Frontal cortex (tissue), 4 donors: ENCODE data around the gene PHLPP2. TPM values are rescaled to one million over a fixed set of nuclear protein-coding genes. Genes with fewer than 3 reads are reported as not detected.

Source experiments
- DNase-seq, 2 donors: peaks; one replicate each; pipeline ENCODE4 v3.0.0; 2012; ENCODE audit warnings: low spot score in 2 of 2
- FAIRE-seq: peaks from 2 replicates; lab custom pipeline; 2012; peaks lifted over from hg19 to GRCh38; lab: Jason Lieb, UNC
- total RNA-seq: library from RNA; depleted of rRNA; stranded (reverse); fragments of >200 nt; gene quantifications from one replicate; pipeline ENCODE4 v1.2.3, GENCODE V29; 2014
- donor health status: control.
- donor health status: control.
- donor health status: control.

PHLPP2 gene
- total RNA-seq, 1 donor from 2014 or later, result 26.9 TPM

DNA sequence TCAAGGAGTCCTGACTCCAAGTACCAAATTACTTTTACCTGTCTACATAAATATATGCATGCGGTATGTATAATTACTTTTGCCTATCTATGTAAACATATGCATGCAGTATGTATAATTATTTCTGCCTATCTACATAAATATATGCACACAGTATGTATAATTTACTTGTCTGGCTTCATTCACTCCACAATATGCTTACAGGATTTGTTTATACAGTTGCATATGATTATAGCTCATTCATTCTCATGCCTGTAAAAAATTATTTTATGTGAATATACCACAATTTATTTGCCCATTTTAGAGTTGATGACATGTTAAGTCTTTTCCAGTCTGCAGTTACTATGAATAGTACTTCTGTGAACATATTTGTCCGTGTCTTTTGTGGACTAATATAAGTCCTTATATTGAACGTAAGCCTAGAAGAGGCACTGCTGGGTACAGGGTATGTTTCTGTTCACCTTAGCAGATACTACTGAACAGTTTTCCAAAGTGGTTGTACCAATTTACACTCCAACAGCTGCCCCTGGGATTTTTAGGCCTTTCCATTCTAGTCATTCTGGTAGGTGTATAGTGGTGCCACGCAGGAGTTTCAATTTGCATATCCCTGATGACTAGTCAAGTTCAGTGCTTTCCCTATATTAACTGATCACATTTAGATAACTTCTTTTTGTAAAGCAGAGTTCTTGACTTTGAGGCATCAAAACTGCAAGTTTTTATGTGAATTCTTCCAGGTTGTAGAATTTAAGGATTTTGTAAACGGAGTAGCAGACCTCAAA, 51.5 kb downstream of the PHLPP2 start:
- DNase-seq, result no peak
- FAIRE-seq, result no peak

DNA sequence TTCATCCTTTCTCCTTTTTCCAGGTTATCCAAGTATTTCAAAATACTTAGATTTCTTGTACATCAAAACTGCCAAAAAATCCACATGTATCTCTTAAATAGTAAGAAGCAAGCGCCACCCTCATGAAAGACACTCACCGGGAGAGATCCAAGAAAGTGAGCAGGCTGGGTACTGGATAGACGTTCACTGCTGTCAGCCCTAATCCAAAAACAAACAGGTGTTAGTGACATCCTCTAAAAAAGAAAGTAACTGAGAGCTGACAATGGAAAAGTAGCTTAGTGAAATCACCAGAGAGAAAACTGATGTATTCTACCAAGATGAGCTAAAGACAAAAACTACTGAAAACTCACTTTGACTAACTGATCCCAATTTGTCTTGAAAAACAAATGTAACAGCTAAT, 52.4 kb downstream of the PHLPP2 start:
- no peak for DNase-seq

DNA sequence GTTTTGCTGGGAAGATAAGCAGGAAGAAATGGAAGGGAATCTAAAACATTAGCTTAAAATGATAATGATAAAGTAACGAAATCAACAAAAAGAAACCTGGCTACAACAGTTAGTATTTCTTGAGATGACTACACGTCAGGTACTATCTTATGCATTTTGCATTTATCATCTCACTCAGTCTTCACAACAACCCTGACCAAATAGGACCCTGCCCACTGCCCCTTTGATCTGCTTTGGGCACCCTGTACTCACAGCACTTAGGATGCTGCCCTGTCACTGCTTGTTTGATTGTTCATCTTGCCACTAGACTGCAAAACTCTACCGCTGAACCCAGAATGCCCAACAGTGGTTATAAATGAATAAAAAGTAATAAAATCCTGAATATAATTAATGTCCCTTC, 53.3 kb downstream of the PHLPP2 start:
- FAIRE-seq (no peak), DNase-seq (no peak)

More for the DNA sequence above, 52.4 kb downstream of the PHLPP2 start:
- FAIRE-seq, result no peak

DNA sequence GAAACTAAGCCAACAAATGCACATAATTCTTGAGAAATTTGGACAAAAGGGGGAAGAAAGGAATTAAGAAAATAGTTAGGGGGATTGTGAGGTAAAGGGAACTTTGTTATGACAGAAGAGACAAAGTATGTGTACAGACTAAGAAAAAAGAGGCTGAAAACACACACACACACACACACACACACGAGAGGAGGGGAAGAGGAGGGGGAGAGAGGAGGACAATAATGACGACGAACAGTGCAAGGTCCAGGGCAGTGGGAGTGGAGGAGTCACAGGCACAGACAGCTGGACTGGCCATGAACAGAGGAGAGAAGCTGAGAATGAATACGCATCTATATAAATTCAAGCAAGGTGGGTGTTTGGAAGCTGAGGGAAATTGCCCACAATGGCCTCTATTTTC, 54.0 kb downstream of the PHLPP2 start:
- DNase-seq (no peak), FAIRE-seq (no peak)

DNA sequence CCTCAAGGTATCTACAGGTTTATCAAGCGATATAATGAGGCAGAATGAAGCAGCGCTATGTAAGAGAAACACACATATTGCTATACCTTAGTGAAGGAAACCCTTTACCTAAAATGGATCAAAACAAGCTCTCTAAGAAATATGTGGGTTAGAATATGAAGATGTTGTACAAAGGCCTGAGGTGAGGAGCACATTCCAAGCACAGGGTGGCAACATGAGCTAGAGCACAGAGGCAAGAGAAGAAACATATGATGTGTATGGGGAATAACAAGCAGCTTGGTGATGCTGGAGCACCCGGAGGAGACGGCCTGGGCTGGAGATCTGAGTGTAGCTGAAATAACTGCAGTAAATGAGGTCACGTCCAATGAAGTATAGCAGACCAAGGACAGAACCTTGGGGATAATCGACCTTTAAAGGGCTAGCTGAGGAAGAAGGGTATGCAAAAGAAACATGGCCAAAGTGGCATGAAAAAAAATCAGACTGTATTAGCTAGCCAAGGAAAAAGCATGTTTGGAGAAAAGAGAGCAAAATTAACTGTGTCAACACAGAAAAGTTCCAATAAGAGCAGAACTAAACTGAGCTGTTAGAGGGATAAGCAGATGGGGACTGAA, 54.5 kb downstream of the PHLPP2 start:
- DNase-seq, result no peak
- no peak for FAIRE-seq

DNA sequence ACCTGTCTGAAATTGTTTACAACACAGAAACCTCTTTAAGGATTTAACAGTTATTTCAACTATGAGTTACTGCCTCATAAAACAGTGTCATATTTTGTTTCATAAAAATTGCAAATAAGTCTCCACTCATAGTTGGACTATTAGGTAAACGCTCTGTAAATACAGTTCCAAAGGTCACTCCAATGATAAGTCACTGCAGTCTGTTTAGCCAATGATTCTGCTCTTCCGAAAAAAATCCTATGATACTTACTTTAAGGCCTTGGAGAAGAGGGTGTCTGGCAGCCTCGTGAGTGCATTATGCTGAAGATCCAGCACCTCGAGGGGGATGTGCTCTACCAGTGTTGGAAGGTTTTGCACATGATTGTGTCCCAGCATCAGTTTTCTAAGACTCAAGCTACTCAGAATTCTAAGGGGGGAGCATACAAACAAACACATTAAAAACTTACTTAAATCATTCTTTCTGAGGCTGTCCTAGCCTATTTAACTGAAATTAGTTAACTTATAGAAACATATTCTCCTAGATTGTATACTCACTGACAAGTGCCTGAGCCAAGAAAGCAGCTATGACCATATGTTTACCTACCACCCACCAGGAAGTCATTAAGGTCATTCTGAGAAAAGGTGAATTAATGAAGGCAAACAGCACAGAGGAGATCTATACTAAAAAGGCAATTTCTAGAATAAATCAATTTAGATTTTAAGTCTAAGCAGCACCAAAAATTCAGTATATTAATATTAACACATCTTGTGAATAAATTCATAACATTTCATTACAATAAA, 57.4 kb downstream of the PHLPP2 start:
- FAIRE-seq, result no peak

DNA sequence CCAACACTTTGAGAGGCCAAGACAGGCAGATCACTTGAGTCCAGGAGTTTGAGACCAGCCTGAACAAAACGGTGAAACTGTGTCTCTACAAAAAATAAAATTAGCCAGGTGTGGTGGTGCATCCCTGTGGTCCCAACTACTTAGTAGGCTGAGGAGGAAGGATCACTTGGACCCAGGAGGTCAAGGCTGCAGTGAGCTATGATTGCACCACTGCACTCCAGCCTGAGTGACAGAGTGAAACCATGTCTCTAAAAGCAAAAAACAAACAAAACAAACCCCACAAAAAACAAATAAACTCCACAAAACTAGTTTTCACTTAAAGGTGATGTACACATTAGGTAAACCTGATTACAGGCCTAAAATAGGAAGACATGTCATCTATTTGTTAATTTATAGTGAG, 58.2 kb downstream of the PHLPP2 start:
- DNase-seq, result no peak

More for the DNA sequence above, 57.4 kb downstream of the PHLPP2 start:
- no peak for DNase-seq

DNA sequence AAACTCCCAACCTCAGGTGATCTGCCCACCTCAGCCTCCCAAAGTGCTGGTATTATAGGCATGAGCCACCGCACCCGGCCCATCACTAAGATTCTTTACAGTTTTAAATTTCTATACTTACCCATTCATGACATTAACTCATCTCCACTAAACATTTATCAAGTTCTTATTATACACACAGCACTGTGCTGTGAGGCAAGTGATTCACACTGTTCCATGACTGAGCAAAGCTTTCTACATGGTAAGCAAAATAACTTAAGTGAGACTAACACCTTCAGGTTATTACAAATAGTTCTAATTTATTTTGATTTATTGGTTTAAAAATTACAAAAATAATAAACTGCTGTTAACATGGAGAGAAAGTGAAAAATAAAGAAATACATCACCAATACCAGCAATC, 65.0 kb downstream of the PHLPP2 start:
- no peak for FAIRE-seq
- DNase-seq, result no peak

More for the DNA sequence above, 58.2 kb downstream of the PHLPP2 start:
- no peak for FAIRE-seq

DNA sequence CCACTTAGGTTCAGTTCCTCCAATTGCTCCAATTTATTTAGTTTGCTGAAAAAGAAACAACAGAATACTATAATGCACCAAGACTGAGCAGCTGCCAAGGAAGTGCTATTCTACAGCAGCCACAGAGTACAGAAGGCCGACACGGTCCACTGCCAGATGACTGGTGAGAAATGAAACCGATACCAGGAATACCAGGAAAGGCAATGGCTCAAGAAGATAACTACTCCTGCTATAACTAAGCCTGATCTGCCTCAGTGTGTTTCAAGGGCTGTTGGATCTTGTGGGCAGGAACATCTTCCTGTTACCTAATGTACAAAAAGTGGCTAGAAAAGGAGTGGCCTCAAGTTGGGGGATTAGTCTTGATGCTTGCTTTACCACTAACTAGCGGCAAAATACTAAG, 65.7 kb downstream of the PHLPP2 start:
- DNase-seq (no peak), FAIRE-seq (no peak)

DNA sequence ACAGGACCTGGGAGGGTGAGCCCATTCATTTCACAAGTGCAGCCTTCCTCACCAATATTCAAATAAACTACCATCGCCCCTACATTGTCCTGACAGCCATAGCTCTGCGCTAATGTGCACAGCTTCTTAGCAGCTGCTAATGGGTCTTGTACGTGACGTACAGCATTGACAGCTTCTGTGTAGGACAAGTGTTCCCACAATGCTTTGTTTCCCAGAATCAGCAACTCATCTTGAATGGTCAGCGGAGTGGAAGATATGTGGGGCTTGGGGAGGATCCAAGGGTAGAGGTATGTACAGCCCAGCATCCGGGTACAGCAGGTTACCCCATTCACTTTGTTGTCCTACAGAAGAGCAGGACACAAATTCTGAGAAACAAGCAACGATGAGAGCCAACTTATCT, 74.8 kb downstream of the PHLPP2 start:
- DNase-seq, result no peak
- FAIRE-seq, result no peak

DNA sequence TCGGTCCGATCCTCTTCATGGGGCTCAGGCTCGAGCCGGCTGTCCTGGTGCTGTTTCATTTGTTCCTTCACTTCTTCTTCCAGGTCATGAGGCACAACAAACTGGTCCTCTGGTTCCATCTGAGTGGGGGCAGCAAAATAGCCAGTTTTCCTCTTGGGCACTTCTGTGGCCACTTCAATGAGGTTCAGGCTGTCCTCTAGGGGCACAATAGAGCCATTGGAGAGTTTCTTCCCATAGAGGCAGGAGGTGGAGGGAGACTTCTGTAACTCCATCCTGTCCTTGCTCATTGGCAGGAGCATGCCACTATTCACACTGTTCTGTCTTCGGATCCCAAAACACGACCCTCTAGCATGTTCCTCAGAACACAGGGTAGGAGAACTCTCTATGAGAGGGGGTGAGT, 75.6 kb downstream of the PHLPP2 start:
- no peak for DNase-seq
- no peak for FAIRE-seq

DNA sequence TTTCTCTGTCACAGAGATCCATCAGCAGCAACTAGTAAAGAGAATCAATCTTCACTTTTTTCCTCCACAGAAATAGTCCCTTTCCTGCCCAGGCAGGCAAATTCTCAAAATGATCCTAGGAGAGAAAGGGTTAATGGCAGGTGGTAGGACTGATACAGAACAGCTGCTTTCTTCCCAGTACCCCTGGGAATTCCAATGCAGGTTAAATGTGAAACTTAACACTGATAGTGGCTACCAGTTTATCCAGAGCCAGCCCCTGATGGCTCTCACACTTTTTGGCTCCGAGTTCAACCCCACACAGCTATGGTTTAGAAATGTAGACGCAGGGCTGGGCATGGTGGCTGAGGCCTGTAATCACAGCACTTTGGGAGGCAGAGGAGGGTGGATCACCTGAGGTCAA, 76.3 kb downstream of the PHLPP2 start:
- FAIRE-seq (no peak), DNase-seq (no peak)

DNA sequence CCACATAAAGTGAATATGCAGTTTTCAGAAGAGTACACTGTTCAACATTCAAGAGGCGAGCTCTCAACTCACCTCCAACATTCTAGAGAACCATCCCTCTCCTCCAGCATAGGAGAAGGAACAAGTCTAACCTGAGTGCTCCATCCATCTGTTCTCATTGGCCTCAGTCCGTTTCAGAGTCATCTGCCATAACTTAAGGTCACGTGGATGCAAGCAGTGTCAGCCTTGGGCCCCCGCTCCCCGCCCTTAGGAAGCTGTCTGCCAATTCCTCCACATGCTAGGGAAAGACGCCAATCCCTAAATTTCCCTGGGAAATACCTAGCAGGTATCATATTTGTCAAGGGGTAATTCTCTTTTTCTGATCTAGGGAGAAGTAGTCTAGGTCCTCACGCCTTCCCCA, 77.1 kb downstream of the PHLPP2 start:
- FAIRE-seq (no peak), DNase-seq (no peak)

DNA sequence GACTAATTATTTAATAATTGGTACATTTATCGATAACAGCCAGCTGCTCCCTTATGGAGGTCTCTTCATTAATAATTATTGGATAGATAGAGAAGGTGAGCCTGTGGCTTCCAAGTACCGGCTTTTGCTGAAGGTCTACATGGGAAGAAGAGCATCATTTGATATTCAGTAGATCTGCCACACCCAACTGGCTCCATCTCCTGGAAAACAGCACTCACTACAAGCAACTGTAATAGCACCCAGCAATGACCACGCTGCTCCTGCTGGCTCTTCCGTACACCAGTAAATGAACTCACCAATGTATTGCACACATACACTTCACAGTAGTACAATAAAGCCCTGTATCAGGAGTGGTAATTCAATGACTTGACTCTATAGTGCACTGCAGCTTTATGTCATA, 79.1 kb downstream of the PHLPP2 start:
- DNase-seq, result no peak
- no peak for FAIRE-seq

DNA sequence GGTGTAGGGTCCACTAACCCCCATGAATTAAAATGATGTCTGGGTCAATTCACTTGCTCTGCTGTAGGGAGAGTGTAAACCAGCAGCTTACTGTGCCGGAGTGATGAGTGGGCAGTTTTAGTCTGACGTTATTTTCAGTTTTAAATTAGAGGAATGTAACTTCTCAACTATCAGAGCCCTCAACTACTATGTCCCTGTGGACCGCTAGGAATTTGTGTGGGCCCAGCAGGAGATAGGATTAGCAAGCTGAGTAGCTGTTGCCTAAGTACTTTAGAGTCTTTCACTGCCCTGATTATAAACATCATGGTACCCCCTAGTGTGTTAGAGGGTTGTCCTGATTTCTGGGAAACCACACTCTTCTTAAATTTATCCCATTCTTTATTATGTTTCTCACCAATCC, 87.1 kb downstream of the PHLPP2 start:
- DNase-seq (no peak), FAIRE-seq (no peak)

DNA sequence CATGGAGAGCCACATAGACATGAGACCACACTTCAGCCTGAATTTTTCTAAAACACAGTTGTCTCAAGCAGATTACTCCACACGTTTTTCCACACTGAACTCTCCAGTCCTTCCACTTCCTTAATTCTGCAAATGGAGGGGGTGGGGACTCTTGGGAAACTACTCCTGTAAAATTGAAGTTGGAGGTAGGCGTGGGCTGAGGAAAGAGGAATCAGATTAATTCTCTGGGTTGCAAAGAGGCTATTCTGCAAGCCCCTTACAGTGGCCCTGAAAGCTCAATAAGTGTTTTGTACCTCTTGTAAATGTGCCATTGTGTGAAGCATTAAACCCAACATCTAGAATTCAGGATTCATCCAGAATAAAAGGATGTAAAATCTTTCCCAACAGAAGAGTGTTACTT, 88.9 kb downstream of the PHLPP2 start:
- no peak for FAIRE-seq
- no peak for DNase-seq

DNA sequence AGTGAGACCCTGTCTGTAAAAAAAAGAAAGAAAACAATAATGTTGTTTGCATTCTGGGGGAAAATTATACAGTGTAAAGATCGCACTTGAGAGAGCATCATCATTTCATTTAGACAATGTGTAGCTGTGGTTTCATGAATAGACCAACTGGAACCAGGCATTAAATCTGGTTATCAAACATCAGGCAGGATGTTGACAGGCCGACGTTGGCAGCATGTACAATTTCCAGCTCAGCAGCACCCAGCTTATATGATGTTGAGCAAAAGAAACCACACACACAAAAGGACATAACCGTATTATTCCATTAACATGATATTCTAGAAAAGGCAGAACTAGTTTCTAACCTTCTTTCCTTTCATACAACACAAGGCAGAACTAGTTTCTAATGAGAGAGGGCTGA, 92.7 kb downstream of the PHLPP2 start:
- no peak for DNase-seq
- FAIRE-seq, result no peak

DNA sequence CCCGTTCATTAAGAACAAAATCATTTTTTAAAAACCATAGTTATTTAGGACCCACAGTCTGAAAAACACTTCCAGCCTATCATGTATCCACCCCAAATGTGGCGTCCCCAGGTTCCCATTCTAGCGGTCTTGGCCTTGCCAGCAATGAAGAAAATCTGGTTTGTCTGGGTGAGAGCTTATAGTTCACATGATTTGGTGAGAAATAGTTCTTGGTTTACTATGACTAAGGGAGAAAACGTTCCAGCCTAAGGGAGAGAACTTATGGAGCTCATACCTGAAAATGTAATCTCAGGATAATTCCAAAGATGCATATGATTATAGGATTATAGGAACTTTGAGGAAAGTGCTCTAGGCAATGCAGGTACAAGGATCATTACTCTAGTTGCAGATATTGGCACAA, 93.7 kb downstream of the PHLPP2 start:
- no peak for DNase-seq
- FAIRE-seq, result no peak

DNA sequence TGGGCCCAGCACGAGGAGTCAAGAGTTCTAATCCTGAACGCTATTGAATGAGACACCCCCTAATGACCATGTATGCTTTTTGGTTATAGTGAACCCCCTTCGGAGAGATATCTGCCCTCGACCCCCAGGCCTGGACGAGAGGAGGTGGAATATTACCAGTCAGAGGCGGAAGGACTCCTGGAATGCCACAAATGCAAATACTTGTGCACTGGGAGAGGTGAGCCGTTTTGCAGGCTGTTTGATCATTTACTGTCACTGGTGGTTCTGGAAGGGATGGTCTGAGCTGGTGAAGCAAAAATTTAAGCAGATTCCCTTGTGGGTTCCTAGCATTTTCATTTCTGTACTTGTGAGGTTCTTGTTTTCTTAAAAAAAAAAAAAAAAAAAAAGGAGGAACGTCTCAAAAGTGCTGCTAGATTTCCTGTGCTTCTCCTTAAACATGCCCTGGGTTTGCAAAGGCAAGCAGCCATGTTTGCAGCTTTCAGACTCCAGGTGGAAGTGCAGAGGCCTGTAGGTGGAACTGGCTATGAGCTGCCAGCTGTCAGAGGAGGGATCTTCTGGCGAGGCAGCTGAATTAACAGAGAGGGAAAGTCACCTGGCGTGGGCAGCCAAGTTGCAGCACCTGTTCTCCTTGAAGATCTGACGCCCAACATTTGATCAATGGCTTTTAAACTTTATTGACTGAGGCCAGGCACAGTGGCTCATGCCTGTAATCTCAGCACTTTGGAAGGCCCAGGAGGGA, 95.1 kb downstream of the PHLPP2 start:
- FAIRE-seq, result no peak
- no peak for DNase-seq

DNA sequence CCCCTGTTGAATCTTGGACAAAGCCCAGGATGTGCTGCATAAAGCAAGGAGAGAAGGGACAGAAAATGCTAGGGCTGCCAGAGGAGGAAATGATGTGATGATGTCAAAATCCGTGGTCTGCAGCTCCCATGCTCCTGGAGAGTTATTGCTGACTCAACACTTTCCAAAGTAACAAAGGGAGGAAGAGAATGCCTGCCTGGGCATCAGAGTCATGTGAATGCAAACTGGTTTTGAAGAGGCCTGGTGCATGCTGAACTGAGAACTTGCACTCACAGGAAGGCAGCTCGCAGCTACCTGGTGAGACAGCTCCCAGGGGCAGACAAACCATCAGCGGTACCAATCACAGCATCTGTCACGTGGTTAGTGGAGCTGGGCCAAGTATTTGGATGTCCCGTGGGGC, 95.7 kb downstream of the PHLPP2 start:
- DNase-seq (no peak), FAIRE-seq (no peak)
